Activated CD4-positive, alpha-beta T cell treated with anti-CD3 and anti-CD28 coated beads, Interleukin-2, amount 50 U/mL, for 1 hour (primary cell): ENCODE measurements around the gene DYNC1H1.

ENCODE experiments used
- DNase-seq: peaks from one replicate; pipeline ENCODE4 v3.0.0-alpha.2; 2020

The DYNC1H1 gene

GRCh38 chr14:102005336-102005735 is 41.0 kb downstream of the DYNC1H1 start:
- no peak for DNase-seq

GRCh38 chr14:102007916-102008418 is 43.6 kb downstream of the DYNC1H1 start:
- DNase-seq: no peak

GRCh38 chr14:102008891-102009290 is 44.5 kb downstream of the DYNC1H1 start:
- no peak for DNase-seq

- DNase-seq: no peak
Measured at GRCh38 chr14:102011631-102012030, 47.3 kb downstream of the DYNC1H1 start.

- DNase-seq: no peak
Measured at GRCh38 chr14:102012336-102012735, 48.0 kb downstream of the DYNC1H1 start.

GRCh38 chr14:102013669-102014200 is 49.4 kb downstream of the DYNC1H1 start:
- no peak for DNase-seq

- DNase-seq: no peak
Measured at GRCh38 chr14:102015045-102015685, 50.8 kb downstream of the DYNC1H1 start.

- no peak for DNase-seq
Measured at GRCh38 chr14:102015771-102016170, 51.4 kb downstream of the DYNC1H1 start.

GRCh38 chr14:102016420-102017090 is 52.2 kb downstream of the DYNC1H1 start:
- DNase-seq: no peak

- DNase-seq: no peak
Measured at GRCh38 chr14:102018251-102018650, 53.9 kb downstream of the DYNC1H1 start.

- DNase-seq: no peak
Measured at GRCh38 chr14:102019006-102019540, 54.7 kb downstream of the DYNC1H1 start.

GRCh38 chr14:102020058-102020971 is 55.9 kb downstream of the DYNC1H1 start:
- peak; percentile 15 for DNase-seq

- DNase-seq: no peak
Measured at GRCh38 chr14:102026934-102027333, 62.6 kb downstream of the DYNC1H1 start.

- DNase-seq: no peak
Measured at GRCh38 chr14:102027951-102028350, 63.6 kb downstream of the DYNC1H1 start.

GRCh38 chr14:102028733-102029132 is 64.4 kb downstream of the DYNC1H1 start:
- no peak for DNase-seq

GRCh38 chr14:102029956-102030355 is 65.6 kb downstream of the DYNC1H1 start:
- no peak for DNase-seq

GRCh38 chr14:102033241-102033640 is 68.9 kb downstream of the DYNC1H1 start:
- no peak for DNase-seq

- DNase-seq: no peak
Measured at GRCh38 chr14:102034301-102034700, 69.9 kb downstream of the DYNC1H1 start.

- DNase-seq: no peak
Measured at GRCh38 chr14:102035914-102036313, 71.5 kb downstream of the DYNC1H1 start.

- DNase-seq: no peak
Measured at GRCh38 chr14:102037686-102038085, 73.3 kb downstream of the DYNC1H1 start.

GRCh38 chr14:102039157-102039556 is 74.8 kb downstream of the DYNC1H1 start:
- DNase-seq: no peak

GRCh38 chr14:102040153-102040552 is 75.8 kb downstream of the DYNC1H1 start:
- no peak for DNase-seq

- DNase-seq: no peak
Measured at GRCh38 chr14:102042699-102043098, 78.3 kb downstream of the DYNC1H1 start.
